8988T (cell line): ENCODE results near the gene ETV3L.
"Not testable (repeated sequence)": the region's sequence is repeated elsewhere in the genome, so short reads cannot be mapped to it uniquely, and the experiment has no call there.

Experiments
- DNase-seq: peaks from one replicate; pipeline ENCODE4 v3.0.0; 2011

ETV3L gene

GRCh38 chr1:157069601-157070000 lies 30.0 kb downstream of the ETV3L start:
- DNase-seq = no peak

GRCh38 chr1:157059241-157059640 lies 40.4 kb downstream of the ETV3L start:
- not testable (repeated sequence) for DNase-seq

GRCh38 chr1:157056269-157056668 lies 43.3 kb downstream of the ETV3L start:
- no peak for DNase-seq

GRCh38 chr1:157055729-157056128 lies 43.9 kb downstream of the ETV3L start:
- DNase-seq = not testable (repeated sequence)

GRCh38 chr1:157050836-157051235 lies 48.8 kb downstream of the ETV3L start:
- no peak for DNase-seq

GRCh38 chr1:157047062-157047410 lies 52.6 kb downstream of the ETV3L start:
- DNase-seq = no peak

GRCh38 chr1:157045250-157046218 lies 54.1 kb downstream of the ETV3L start, which contains the start of gene ARHGEF11:
TSS of gene ARHGEF11 (minus strand) at chr1:157045742. CDS start at chr1:157044330, 1,412 bp downstream.
- DNase-seq = peak; percentile 84

- DNase-seq = no peak
Measured at GRCh38 chr1:157044326-157044725, 55.3 kb downstream of the ETV3L start.

GRCh38 chr1:157043685-157044084 lies 55.9 kb downstream of the ETV3L start:
- DNase-seq = no peak

- DNase-seq = no peak
Measured at GRCh38 chr1:157042846-157043245, 56.8 kb downstream of the ETV3L start.
